Spleen (tissue), 7 donors: ENCODE measurements around the gene FBN1.

ENCODE experiments used
- CTCF ChIP-seq, 11 experiments: fragments of 200-600 bp in 7 of 11; fragments of 450-650 bp in 4 of 11; sonication (generic) in 4 of 11; IDR thresholded peaks in 8 of 11; conservative IDR thresholded peaks in 3 of 11; 1 replicate in 7 of 11; 2 replicates in 4 of 11; pipeline versions ENCODE4 v1.4.0 to v1.8.0; 2016 to 2021; ENCODE audit warnings: antibody characterized with exemption in 11 of 11, inconsistent platforms in 4 of 11, mild to moderate bottlenecking in 1 of 11
- POLR2AphosphoS5 ChIP-seq, 3 donors: sonication (generic); formaldehyde crosslinking; IDR thresholded peaks; one replicate each; pipeline ENCODE4 v1.5.1; 2017; ENCODE audit warnings: antibody characterized with exemption in 3 of 3
- donor health status: DM: no; HTN: no; CAD: no; lungs with moderate emphysema.
- donor health status: DM: no; HTN: no; CAD: no.
- donor health status: DM: no; HTN: no; CAD: no.

GRCh38 chr15:48548455-48548854 is 97.1 kb downstream of the FBN1 start:
- TF ChIP-seq CTCF (IDR thresholded peaks at IDR 0.05 in 8 of 11, conservative IDR thresholded peaks at IDR 0.05 in 3 of 11) (no peak), POLR2AphosphoS5 (IDR thresholded peaks at IDR 0.05) (no peak)
